Measurements from ENCODE around the gene ZNF101.

ZNF101 gene

DNA sequence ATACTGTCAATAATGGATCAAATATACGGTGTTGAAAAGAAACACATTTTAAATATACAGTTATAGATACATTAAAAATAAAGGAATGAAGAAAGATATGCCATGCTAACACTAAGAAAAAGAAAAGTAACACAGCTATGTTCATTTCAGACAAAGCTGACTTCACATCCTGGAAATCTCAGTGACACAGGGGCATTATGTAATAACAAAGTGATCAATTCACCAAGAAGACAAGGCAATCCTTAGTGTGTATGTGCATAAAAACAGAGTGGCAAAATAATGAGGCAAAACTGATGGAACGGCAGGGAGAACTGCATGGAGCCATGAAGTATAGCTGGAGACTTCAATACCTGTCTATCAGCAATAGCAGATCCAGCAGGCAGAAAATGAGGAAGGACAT lies 51.2 kb downstream of the ZNF101 start:
- DNase-seq, result no peak

DNA sequence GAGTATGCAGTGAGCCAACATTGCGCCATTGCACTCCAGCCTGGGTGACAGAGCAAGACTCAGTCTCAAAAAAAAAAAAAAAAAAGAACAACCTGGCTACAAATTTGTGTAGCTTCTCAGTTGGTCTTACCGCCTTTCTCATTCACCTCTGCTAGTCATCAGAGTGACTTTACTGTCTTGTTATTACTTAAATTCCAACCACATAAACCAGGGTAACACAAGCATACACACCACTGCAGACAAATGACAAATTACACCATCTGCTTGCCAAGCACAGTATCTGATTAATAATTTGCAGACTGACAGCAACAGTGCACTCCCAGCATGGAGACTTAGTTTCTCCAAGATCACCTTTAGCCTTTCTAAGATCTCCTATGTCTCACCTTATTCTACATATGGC lies 53.3 kb downstream of the ZNF101 start:
- no peak for DNase-seq

DNA sequence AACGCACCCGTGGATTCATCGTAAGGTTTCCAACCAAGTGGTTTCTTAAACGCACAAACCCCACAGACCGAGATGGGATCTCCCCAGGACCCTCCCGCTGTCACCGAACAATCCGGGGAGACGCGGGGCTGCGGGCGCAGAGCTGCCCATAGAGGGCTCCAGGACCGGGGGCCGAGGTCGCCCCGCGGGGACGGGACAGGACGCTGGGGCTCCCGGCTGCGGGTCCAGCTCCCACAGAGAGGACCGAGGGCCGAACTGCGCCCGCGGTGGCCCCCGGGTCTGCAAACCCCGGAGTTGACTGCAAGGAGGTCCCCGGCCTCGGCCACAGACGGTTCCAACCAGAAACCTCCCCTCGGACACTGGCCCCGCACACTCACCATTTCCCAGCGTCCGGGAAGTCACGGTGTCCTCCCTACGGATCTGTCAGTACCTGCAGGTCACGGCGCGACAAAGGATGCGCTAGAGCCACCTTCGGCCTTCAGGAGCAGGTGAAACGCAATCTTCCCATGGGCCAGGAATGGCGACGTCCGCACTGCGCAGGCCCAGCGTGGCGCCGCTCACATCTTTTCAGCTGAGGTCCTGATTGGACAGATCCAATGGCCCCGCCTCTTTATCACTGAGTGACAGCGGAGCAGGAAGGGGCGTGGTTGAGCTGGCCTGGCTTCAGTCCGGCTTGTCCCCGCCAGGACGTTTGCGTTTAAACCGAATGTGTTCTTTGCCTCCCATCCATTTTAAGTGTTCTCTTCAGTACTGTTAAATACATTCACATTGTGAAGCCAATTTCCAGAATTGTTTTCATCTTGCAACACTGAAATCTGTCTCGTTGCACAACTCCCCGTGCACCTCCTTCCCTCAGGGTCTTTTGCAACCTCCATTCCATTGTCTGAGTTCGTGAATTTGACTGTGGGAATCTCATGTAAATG lies 64.2 kb downstream of the ZNF101 start, which contains the start of gene ZNF14:
Gene ZNF14, minus strand, starts transcription at position 534 of the 923 bp plus-strand sequence. Its CDS starts 154 bp downstream, at position 380.
- peak; percentile 96 for DNase-seq
